Nucleus accumbens (tissue), 56 donors: Measurements from ENCODE around the gene GLCE.
"Not testable (repeated sequence)": the region's sequence is repeated elsewhere in the genome, so short reads cannot be mapped to it uniquely, and the experiment has no call there.

Experiments used
- DNase-seq, 56 donors: peaks; one replicate each; lab custom pipeline; 2025; lab: John Stamatoyannopoulos, UW

The GLCE gene

DNA sequence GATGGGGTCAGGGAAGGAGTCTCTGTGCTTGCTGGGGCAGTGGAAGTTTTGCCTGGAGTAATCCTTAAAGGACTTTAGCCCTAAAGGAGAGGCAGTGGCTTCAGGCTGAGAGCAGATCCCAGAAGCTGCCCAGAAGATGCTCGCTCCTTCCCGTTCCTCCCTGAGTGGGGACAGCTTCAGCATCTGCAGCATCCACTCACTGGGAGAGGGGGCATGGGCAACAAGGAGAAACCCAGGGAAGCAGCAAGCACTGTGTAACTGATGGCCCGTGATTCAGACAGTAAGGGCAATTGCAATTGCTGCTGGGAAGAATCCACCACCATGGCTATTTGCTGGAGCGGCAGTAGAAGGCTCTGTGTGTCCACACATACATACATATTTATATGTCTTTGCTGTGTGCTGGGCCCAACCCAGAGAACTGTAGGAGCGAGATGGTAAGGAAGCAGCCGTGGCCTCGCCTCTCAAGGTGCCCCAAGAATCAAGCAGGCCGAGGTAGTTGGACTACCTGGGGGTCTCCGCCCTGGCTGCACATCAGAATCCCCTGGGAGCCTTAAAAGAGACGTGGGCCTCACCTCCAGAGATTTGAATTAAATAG lies 132.5 kb downstream of the GLCE start:
- DNase-seq: no peak

DNA sequence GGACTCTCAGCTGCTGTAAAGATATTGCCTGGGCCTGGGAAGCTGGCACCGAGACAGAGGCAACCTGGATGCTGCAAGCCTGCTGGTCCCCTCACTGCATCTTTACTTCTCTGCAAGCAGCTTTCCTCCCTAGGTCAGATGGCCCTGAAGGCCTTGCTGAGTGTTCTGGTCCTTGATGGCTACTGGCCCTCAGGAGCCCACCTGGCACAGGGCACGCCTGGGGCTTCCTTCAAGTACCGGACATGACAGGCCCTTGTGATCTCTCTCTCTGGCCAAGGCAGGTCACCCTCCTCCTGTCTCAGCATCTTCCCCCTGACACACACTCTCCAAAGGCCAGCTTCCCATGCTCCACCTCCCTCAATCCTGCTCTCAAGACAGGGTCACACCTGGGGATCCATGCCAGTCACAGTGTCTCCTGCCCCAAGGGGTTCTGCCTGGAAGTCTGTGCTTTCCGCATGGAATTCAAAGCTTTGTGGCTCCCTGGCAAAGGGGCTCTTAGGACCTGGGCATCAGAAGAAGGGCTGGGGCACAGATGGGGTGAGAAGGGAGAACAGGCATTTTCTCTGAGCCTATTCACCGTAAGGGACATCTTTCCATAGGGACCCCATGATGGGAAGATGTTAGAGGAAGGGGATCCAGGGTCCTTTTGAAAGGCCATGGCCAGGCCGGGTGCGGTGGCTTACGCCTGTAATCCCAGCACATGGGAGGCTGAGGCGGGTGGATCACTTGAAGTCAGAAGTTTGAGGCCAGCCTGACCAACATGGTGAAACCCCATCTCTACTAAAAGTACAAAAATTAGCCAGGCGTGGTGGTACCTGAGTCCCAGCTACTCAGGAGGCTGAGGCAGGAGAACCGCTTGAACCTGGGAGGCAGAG lies 133.5 kb downstream of the GLCE start:
- no peak for DNase-seq

DNA sequence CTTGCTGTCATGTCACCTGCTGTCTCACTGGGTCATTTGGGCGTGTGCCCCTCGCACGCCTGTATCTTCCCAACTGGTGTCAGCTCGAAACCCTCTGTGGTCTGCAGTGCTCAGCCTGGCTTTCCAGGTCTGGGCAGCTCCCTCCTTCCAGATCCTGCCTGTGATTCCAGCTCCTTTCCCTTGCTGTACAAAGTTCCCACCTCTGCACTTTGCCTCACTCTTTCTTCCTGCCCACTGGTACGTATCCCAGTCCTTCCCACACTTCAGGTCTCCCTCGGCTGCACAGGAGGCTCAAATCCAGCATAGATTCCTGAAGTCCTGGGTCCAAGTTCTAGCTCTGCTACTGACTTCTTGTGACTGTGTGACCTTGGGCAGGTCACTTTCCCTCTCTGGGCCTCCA lies 136.2 kb downstream of the GLCE start:
- no peak for DNase-seq

DNA sequence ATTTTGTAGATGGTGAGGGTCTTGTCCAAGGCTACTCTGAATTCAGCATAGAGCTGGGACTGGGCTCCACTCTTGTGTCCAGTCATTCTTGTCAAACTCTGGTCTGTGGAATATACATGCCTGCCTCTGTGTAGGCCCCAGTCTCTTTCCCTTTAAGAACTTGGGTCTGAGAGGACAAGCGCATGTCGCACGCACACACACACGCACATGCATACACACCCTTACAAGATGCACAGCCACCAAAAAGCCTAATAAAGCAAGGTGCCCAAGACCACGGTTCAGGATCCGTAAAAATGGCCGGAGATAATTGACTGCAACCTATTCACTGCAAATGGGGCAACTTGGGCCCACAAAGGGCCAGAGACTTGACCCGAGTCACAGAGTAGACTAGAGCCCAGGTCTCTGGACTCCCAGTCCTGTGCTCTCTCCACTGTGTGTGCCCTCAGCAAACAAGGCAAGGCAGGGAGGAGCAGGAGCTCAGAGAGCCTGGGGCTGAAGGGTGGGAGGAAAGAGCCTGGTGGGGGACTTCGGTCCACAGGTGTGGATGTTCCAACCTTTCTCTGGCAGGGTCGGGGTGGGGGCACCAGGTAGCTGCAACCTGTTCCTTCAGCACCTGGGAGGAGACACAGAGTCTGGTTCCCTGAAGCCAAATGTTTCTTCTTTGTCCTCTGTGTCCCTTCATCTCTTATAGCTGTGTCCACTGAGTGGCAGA lies 137.4 kb downstream of the GLCE start:
- DNase-seq: no peak

DNA sequence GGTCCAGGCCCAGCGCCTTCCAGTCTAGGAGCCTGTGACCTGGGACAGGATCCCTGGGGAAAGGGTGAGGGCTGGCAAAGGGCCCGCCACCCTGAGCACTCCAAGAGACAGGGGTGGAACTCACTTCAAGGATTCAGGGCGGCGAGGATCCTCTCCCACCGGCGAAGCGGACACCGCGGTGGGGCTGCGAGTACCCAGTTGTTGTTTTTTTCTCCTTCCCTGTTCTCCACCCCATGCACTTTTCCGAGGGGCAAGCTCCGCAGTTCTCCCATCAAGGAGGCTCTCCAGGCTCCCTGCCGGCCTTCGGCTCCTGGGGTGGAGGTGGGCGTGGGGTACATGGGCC lies 137.9 kb downstream of the GLCE start:
- DNase-seq: no peak

DNA sequence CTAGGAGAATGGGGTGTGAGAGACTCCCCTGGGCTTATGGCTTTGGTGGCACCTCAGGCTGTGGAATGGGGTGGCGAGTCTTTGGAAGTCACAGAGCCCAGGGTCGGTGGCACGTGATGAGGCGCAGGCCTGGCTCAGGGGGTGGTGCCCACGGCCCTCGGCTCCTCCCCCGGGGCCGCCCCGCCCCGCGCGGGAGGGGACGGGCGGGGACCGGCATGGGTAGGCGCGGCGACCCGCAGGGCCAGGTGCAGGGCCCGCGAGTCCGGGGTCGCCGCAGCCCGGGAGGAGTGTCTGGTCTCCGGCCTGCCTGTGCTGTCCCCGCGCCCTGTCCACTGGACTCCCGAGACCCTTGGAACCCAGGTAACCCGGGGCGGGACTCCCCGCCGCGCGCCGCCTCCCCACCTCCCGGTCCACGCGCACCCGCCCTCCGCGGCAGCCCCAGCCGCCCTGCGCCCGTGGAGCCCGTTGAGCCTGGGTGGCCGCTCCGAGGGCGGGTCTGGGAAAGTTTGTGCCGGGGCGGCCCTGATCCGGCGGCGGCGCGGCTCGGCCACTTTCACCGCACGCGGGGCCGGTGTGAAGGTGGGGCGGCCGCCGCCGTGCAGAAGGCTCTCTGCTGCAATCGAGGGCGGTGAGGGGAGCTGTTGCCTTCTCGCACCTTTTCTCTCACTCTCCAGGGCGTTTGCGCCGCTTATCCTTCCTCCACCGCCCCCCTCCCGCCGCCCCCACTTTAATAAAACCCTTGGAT lies 138.4 kb downstream of the GLCE start, which contains the start of gene PAQR5:
TSS of gene PAQR5 (plus strand) at position 216 of the 745 bp plus-strand sequence. CDS start 61,169 bp downstream, outside the sequence.
- peak in 3 of 56 donors; percentile 8 to 57 (median 11) for DNase-seq

DNA sequence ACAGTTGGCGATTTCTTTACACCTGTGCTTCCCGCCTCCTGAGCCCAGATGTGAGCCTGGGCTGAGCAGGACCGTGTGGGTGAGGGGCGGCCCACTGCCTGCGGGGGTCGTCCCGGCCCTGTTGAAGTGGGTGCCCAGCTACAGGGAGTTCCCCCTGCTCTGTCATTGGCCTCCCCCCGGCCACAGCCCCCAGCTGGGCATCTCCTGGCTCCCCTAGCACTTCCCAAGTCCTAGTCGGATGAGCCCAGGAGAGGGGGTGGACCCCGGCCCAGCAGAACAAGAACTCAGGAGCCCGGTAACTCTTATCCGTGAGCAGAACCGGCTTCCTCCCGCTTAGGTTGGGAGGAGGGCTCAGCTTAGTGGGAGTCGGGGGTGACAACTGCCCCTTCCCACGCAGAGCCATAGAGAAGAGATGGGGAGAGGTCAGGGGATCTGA lies 139.0 kb downstream of the GLCE start:
- DNase-seq: no peak

DNA sequence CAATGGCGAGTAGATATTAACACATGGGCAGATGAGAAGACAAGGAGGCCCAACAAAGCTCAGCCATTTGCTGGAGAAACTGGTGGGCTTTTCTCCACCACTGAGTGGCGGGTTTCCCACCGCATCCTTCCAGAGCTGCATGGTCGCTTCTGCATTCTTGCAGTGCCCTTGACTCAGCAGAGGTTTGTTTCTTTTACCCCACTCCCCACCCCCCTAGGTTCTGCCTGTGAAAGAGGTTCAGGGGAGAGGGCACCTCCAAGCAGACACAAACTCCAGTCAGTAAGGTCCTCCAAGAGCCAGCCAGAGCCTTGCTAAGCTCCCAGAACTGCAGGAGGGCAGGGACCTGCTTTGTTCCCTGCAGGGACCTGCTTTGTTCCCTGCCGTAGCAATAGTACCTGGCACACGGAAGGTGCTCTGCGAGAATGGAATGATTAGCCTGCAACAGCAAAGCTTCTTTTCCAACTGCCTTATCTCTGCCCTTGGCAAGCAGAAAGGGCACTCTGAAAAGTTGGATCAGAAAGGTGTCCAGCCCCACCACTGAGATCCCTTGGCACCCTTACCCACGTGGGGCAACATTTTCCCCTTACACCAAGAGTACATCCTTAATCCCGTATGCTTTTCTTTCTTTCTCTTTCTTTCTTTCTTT lies 139.6 kb downstream of the GLCE start:
- DNase-seq: no peak

DNA sequence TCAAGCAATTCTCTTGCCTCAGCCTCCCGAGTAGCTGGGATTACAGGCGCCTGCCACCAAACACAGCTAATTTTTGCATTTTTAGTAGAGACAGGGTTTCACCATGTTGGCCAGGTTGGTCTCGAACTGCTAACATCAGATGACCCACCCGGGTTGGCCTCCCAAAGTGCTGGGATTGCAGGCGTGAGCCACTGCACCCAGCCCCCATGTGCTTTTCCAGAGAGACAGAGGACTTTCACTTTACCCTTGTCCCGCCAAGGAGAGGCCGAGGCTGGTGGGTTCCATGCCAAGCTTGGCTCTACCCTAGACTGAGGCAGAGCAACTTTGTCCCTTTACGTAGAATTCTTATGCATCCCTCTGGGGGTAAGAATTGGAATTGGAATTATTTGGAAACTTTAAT lies 140.7 kb downstream of the GLCE start:
- DNase-seq: not testable (repeated sequence)

DNA sequence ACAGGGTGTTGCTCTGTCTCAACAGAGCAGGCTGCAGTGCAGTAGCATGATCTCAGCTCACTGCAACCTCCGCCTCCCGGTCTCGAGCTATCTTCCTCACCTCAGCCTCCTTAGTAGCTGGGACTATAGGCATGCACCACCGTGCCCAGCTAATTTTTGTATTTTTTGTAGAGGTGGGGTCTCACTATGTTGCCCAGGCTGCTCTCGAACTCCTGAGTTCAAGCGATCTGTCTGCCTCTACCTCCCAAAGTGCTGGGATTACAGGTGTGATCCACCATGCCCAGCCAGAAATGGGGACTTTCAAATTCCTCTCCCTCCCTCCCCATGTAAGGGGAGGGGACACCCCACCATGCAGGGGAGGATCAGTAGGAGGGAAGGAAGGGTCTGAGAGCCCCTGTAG lies 141.7 kb downstream of the GLCE start:
- not testable (repeated sequence) for DNase-seq

DNA sequence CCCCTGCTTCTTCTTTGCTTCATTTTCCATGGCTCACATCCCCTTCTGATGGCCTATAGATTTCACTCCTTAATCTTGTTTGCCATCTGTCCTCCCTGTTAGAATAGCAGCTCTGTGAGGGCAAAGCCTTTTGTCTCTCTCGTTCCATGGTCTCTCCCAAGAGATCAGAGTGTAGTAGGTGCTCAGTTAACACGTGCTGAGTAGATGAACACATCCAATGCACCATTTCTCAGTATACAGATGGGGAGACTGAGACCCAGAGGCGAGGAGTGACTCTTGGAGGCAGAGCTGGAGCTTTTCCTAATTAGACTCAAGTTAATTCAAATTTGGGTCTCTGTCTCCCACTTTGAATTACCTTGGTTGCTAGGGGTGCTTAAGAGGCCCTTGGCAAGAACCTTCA lies 142.5 kb downstream of the GLCE start:
- DNase-seq: no peak

DNA sequence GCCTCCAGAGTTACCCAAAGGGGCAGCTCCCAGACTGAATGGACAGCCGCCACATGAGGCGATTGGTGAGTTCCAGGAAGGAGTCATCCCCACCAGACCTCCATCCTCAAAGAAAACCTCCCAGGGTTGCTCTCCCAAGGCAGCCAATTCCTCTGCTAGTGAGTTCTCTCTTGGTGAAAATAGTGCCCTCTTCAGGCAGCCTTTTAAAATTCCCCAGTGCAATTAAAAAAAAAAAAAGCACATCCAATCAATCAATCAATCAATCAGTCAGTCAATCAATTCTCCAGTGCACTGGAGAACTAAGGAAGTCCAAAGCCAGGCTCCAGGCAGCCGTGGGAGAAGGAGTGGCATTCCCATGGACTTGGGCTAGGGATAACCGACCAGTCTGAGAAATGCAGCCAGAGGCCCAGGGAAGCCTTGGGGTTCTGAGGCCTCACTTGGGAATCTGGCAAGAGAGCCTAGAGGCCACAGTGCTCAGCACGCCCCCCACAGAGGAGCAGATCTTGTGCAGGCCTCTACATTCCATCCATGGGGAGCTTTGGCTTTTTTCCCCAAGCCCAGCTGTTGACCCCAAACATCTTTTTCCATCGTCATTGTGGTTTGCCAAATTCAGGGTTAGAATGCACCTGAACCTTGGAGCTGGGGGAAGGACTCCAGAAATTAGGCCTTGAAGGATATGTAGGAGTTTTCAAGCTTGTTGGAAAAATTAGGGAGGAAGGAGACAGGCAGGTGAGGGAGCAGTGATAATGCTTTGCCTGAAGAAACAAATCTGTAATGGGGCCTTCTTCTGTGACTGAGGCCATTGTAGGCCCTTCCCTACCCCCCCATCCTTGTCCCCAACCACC lies 143.1 kb downstream of the GLCE start:
- DNase-seq: no peak

DNA sequence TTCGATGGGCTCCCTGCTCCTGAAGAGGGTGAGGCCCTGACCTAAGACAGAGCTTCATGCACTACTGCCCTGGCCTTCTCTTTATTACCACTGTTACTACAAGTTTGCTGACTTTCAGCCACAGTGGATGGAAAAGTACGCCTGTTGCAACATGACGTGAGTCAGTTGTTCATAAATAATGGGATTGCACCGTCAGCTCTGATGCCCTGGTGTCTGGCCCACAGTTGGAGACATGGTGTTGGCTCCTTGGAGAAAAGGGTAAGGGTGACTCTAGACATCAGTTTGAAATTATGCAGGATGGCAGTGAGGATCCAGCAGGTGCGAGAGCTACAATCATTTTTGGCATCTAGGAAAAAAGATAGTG lies 143.7 kb downstream of the GLCE start:
- no peak for DNase-seq

DNA sequence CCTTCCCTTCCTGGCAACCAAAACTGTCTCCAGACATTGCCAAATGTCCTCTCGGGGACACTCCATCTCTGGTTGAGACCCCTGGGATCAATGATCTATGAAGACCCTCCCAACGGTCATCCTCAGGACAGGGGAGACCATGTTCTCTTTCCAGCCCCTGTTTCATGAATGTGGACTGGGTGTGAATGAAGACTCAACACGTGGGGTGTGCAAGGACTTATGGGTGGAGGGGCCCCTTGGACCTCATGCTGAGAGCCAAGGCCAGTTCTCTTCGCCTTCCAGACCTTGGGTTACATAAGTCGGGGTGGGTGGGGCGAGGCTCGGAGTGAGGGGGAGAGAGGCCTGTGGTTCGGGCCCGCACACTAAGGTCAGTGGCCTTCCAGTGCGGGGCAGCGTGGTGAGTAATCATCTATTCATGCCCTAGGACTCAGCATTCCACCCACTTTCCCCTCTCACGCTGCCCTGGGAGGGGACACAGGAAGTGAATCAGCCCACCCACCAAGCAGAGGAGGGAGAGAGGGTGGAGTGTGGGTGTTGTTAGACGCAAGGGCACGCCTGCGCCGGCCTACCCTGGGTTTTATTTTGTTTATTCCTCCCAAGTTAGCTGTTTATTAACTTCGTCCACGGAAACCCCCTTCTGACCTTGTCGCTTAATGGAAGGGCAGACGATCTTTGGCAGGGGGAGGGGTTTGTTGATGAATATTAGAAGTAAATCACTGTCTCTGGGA lies 144.9 kb downstream of the GLCE start:
- no peak for DNase-seq

DNA sequence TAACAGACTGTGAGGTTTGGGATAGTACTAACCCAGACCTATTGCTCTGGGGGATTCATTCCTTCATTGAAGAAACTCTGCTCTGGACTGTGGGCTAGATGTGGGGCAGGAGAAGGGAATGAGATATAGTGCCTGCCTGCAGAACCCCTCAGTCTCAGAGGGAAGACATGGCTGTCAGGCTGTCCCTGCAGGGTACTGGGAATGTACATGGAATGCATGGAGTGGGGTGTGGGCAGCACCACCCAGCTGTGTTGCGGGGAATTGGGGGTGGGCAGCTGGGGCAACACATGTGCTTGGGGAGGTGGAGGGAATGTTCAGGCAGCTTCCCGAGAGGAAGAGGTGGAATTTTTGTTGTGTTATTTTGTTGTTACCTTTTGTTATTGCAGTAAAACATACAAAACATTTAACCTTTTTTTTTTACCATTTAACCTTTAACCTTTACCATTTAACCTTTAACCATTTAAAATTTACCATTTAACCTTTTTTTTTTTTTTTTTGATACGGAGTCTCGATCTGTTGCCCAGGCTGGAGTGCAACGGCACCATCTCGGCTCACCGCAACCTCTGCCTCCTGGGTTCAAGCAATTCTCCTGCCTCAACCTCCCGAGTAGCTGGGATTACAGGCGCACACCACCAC lies 145.6 kb downstream of the GLCE start:
- no peak for DNase-seq

DNA sequence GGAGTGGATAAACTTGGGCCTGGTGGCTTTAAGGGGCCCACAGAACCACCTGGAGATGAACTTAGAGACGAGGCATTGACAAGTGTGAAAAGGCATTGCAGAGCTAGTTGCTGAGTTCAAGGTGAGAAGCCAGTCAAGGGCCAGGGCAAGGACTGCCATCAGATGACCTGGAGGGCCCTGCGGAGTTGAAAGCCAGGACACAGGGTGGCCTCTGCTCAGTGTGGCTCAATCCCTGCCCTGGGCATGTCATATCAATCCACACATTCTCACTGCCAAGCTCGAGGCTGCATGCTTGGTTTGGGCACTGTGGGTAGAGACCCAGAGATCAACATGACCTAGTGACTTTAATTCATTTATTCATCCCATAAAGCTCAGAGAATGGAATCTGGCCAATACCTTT lies 147.5 kb downstream of the GLCE start:
- DNase-seq: no peak

DNA sequence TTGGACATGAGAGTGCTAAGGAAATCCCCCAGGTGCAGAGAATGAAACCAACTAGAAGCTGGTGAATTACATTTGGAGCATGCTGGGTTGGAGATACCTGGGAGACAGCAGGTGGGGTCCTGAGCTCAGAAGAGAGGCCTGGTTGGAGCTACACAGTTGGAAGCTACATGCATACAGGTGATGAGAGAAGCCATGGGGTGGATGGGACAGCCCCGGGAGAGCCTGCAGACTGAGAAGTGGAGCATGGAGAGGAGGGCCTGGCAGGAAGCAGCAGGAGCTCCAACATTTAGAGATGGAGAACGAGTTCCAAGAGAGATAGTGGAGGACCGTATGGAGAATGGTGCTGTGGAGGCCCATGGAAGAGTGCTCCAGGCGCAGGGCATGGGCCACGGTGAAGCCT lies 148.5 kb downstream of the GLCE start:
- no peak for DNase-seq

DNA sequence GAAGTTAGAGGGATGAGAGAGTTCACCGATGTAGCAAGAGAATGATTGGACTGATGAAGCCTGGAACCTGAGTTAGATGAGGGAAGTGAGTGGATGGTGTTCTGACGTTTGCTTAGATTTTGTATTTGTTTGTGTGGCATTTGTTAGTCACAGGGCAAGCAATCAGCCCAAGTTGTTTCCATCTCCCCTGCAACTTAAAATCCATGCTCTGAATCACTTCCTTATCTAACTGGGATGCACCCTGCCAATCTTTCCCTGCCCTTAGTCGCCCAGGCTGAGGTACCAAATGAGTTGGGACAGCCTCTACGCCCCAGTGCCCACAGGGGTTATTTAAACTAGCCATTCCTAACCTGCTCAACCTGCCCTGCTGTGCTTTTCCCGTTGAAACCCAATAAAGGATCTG lies 150.9 kb downstream of the GLCE start:
- no peak for DNase-seq
